Muscle of arm (tissue), 12 donors: ENCODE data around the gene BCAP29. TPM values are rescaled to one million over a fixed set of nuclear protein-coding genes. Genes with fewer than 3 reads are reported as not detected.
"Not testable (repeated sequence)": the region's sequence is repeated elsewhere in the genome, so short reads cannot be mapped to it uniquely, and the experiment has no call there.

Source experiments
- DNase-seq: peaks from one replicate; pipeline ENCODE4 v3.0.0-alpha.2; 2013
- polyA plus RNA-seq, 12 donors: library from polyadenylated mRNA; unstranded; fragments of 120-200 nt; gene quantifications; one replicate each; pipeline ENCODE4 v1.2.1, GENCODE V29; 2013; ENCODE audit not compliant: insufficient read length in 12 of 12

BCAP29 gene
- polyA plus RNA-seq, 12 donors, result 45.1 to 67.9 (median 59.3) TPM; not detected in 1

GRCh38 chr7:107614425-107614824 is 34.4 kb downstream of the BCAP29 start:
- DNase-seq, result no peak

GRCh38 chr7:107615910-107616680 is 36.0 kb downstream of the BCAP29 start:
- no peak for DNase-seq

- DNase-seq, result no peak
These were observed 42.4 kb downstream of the BCAP29 start for GRCh38 chr7:107622429-107622828.

- DNase-seq, result no peak
These were observed 42.8 kb downstream of the BCAP29 start for GRCh38 chr7:107622894-107623293.

GRCh38 chr7:107627002-107627401 is 47.0 kb downstream of the BCAP29 start:
- DNase-seq, result no peak

- DNase-seq, result no peak
These were observed 48.5 kb downstream of the BCAP29 start for GRCh38 chr7:107628461-107629064.

GRCh38 chr7:107630342-107630741 is 50.3 kb downstream of the BCAP29 start:
- DNase-seq, result no peak

- DNase-seq, result no peak
These were observed 51.8 kb downstream of the BCAP29 start for GRCh38 chr7:107631588-107632491.

GRCh38 chr7:107632492-107632865 is 52.4 kb downstream of the BCAP29 start:
- DNase-seq, result no peak

GRCh38 chr7:107638594-107638993 is 58.5 kb downstream of the BCAP29 start:
- DNase-seq, result no peak

- DNase-seq, result not testable (repeated sequence)
These were observed 59.0 kb downstream of the BCAP29 start for GRCh38 chr7:107639070-107639469.

GRCh38 chr7:107641676-107642075 is 61.6 kb downstream of the BCAP29 start:
- DNase-seq, result no peak

- no peak for DNase-seq
These were observed 62.5 kb downstream of the BCAP29 start for GRCh38 chr7:107642501-107642900.

- no peak for DNase-seq
These were observed 63.4 kb downstream of the BCAP29 start for GRCh38 chr7:107643407-107643806.

- no peak for DNase-seq
These were observed 63.9 kb downstream of the BCAP29 start for GRCh38 chr7:107643938-107644308.

GRCh38 chr7:107644309-107644974 is 64.4 kb downstream of the BCAP29 start:
- DNase-seq, result no peak

GRCh38 chr7:107652642-107653041 is 72.6 kb downstream of the BCAP29 start:
- DNase-seq, result no peak

- no peak for DNase-seq
These were observed 78.4 kb downstream of the BCAP29 start for GRCh38 chr7:107658467-107658866.

- DNase-seq, result no peak
These were observed 79.6 kb downstream of the BCAP29 start for GRCh38 chr7:107659666-107660065.

- peak; percentile 1 for DNase-seq
These were observed 80.5 kb downstream of the BCAP29 start, which contains the start of gene SLC26A4 for GRCh38 chr7:107660381-107661080. Gene SLC26A4 (plus strand): TSS chr7:107660828. CDS start chr7:107661642, 814 bp downstream.
